Activated CD4-positive, alpha-beta memory T cell treated with anti-CD3 and anti-CD28 coated beads for 36 hours (primary cell): ENCODE data around the gene GET3. TPM values are rescaled to one million over a fixed set of nuclear protein-coding genes. Genes with fewer than 3 reads are reported as not detected.
"Not testable (repeated sequence)": the region's sequence is repeated elsewhere in the genome, so short reads cannot be mapped to it uniquely, and the experiment has no call there.

ENCODE experiments used
- CTCF ChIA-PET: fragments of 350-600 bp; sonication (Branson Sonifier 250); formaldehyde crosslinking; loops from one replicate; lab custom pipeline; 2021; ENCODE audit warnings: antibody characterized with exemption, inconsistent platforms; lab: Charles Lee
- POLR2A ChIA-PET: fragments of 350-600 bp; sonication (Branson Sonifier 250); formaldehyde crosslinking; loops from one replicate; lab custom pipeline; 2021; ENCODE audit warnings: antibody characterized with exemption; lab: Charles Lee
- DNase-seq: peaks from one replicate; pipeline ENCODE4 v3.0.0-alpha.2; 2020
- H3K27ac Mint-ChIP-seq: one replicate; pipeline ENCODE4 v1.8.0; 2021; ENCODE audit warnings: mixed read lengths
- H3K27me3 Mint-ChIP-seq: one replicate; pipeline ENCODE4 v1.8.0; 2021; ENCODE audit warnings: mixed read lengths
- H3K36me3 Mint-ChIP-seq: one replicate; pipeline ENCODE4 v1.8.0; 2021; ENCODE audit warnings: mixed read lengths
- H3K4me1 Mint-ChIP-seq: one replicate; pipeline ENCODE4 v1.8.0; 2021; ENCODE audit warnings: low read depth, mixed read lengths
- H3K4me3 Mint-ChIP-seq: one replicate; pipeline ENCODE4 v1.8.0; 2021; ENCODE audit warnings: mild to moderate bottlenecking, mixed read lengths
- H3K9me3 Mint-ChIP-seq: one replicate; pipeline ENCODE4 v1.8.0; 2021; ENCODE audit warnings: mixed read lengths
- intact Hi-C: fragments of 100-400 bp; cut with micrococcal nuclease; formaldehyde crosslinking; loops from one replicate; pipeline ENCODE4 v1.15.1; 2023
- total RNA-seq, 2 experiments: library from RNA; stranded (reverse); gene quantifications; one replicate each; pipeline ENCODE4 v1.2.3, GENCODE V29; 2021

Gene GET3
- 10 to 100 TPM; 54.2 TPM for total RNA-seq

DNA sequence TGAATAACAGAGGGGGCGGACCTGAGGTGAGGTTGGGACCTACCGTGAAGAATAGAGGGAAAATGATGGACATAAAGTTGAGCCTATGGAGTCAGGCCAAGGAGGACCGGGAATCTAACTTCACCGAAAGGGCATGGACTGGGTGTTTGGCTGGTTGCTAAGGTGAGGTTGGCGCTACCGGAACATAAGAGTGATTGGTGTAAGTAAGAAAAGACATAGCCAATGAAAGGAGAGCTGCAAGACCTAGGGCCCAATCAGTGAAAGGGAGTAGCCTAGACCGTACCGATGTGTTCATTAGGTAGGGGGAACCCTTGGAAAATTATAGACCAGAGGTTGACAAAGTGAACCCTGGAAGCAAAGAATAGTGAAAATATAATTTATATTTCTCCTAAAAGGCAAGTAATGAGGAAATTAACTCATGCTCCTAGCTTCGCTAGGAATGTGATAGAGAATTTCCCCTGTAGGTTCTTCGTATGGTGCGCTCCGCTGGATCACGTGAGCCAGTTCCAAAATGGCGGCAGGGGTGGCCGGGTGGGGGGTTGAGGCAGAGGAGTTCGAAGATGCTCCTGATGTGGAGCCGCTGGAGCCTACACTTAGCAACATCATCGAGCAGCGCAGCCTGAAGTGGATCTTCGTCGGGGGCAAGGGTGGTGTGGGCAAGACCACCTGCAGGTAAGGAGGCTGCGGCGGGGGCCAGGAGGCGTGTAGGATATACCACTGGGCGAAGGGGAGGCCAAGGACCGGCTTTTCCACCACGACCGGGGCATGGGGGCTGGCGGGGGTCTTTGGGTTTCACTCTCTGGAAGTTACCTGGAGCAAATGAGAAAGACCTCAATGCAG, at the start of gene GET3:
GET3 (plus strand) TSS at position 503 of the 840 bp plus-strand sequence; CDS start at position 512, 9 bp downstream.
- Mint-ChIP-seq H3K4me3 (peak within 1 kb of the TSS; percentile 100), H3K27ac (peak within 1 kb of the TSS; percentile 93), H3K4me1 (peaks cover 33% of the 10 kb centered on the region), H3K9me3 (no peaks in the 10 kb centered on the region), H3K27me3 (no peaks in the 10 kb centered on the region), H3K36me3 (peaks cover 28% of the 10 kb centered on the region)
- intact Hi-C loops: loop anchor here (1.0 to 5.0 kb wide), 3 partner anchors 15 to 200 kb away; partner anchors contain the start of genes CALR and JUNB
- peak; percentile 88 for DNase-seq
- CTCF ChIA-PET: interaction anchor here (0.6 to 8.5 kb wide), 9 partner anchors 14 to 148 kb away, joined by 3 to 116 read pairs (median 3); partner anchors contain the start of genes PRDX2, THSD8 and TNPO2
- POLR2A ChIA-PET: interaction anchor here (0.7 to 2.3 kb wide), 4 partner anchors 14 to 55 kb away, joined by 3 to 16 read pairs (median 4); partner anchors contain the start of genes FBXW9, JUNB and TNPO2

DNA sequence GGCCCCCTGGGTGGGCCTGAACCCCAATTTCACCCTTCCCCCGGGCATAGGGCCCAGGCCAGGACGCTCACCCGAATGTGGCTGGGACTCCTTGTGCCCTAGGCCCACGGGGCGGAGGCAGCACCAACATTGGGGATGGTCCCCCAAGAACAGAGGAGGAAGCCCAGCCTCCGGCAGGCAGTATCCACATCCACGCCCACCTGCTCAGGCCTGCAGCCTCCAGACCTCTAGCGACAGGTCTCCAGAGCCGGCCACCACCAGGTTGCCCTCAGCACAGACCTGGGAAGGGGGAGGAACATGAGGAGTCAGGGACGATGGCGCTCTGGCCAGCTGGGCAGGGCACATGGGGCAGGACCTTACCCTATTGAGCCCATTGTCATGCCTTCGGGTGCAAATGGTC, 48.3 kb upstream of the GET3 start:
- ChIA-PET POLR2A (no interaction called here), CTCF (no interaction called here)
- no peak for DNase-seq
- no peaks in the 10 kb centered on the region for H3K4me1 Mint-ChIP-seq
- no peaks in the 10 kb centered on the region for H3K27me3 Mint-ChIP-seq
- H3K9me3 Mint-ChIP-seq: no peaks in the 10 kb centered on the region
- no peak overlapping the region for H3K27ac Mint-ChIP-seq
- no peaks in the 10 kb centered on the region for H3K36me3 Mint-ChIP-seq
- intact Hi-C loops: no loop called here
- no peak overlapping the region for H3K4me3 Mint-ChIP-seq

DNA sequence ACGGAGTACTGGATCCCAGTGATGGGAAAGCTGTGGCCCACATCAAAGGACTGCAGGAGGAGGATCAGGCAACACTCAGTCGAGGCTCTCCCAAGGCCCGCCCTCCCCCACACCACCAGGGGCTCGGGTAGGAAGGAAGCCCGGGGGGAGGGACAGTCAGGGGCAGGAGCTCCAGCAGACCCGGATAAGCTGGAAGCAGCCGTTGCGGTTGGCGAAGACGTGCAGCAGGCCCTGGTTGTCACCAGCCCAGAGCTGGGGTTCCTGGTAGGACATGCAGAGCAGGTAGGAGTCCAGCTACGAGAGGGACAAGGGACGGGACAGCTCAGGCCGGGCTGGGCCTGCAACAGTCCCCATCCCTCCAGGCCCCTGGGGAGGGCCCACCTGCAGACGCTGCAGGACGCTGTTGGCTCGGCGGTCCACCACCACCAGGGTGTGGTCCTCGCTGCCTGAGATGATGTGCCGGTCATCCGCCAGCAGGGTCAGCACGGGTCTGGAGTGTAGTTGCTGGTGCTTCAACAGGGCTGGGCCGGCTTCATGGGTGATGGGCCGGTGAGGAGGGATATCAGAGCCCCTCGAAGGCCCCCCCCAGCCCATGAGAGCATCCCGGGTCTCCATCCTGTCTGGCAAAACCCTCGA, 47.6 kb upstream of the GET3 start:
- no peaks in the 10 kb centered on the region for H3K4me1 Mint-ChIP-seq
- ChIA-PET CTCF (interaction anchor here (0.7 kb wide), 1 partner anchor 14 kb away, joined by 3 read pairs; no protein-coding TSS in a partner anchor), POLR2A (no interaction called here)
- no peak overlapping the region for H3K27ac Mint-ChIP-seq
- H3K27me3 Mint-ChIP-seq: no peaks in the 10 kb centered on the region
- H3K4me3 Mint-ChIP-seq: no peak overlapping the region
- H3K36me3 Mint-ChIP-seq: no peaks in the 10 kb centered on the region
- DNase-seq: no peak
- no peaks in the 10 kb centered on the region for H3K9me3 Mint-ChIP-seq
- intact Hi-C loops: no loop called here

DNA sequence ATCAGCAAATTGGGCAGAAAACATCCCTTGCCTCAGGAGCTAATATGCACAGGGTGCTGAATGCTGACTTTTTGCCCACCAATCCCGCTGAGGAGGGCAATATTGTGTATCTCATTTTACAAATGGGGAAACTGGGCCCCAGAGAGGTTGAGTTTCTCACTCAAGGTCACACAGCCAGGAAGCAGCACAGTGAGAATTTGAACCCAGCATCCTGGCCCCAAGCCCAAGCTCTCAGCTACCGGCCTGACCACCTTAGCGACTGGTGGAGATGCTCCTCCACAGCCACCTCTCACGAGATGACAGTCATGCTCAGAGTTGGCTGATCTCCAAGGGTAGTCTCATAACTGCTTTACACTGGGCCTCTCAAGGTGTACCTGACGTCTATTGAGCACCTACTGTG, 44.3 kb upstream of the GET3 start:
- Mint-ChIP-seq H3K27me3 (no peaks in the 10 kb centered on the region), H3K9me3 (no peaks in the 10 kb centered on the region), H3K4me1 (peaks cover 11% of the 10 kb centered on the region), H3K27ac (no peak overlapping the region), H3K36me3 (peaks cover 2% of the 10 kb centered on the region), H3K4me3 (no peak overlapping the region)
- POLR2A ChIA-PET: no interaction called here
- CTCF ChIA-PET: interaction anchor here (0.7 kb wide), 1 partner anchor 15 kb away, joined by 3 read pairs; no protein-coding TSS in a partner anchor
- intact Hi-C loops: no loop called here
- no peak for DNase-seq

DNA sequence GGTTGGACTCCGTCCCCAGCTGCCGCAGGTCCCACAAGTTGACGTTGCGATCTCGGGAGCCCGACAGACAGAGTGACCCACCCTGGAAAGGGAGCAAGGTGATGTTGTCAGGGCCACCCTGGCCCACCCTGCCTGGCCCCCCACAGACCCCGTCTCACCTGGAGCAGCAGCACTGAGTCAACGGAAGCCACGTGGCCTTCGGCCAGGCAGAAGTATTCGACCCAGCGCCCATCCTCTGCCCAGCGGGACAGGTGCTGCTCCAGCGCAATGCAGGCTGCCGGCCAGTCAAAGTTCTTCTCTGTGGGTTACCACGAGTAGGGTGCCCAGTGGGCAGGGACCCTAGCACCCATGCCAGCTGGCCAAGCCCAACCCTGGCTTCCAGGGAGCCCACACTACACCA, 42.7 kb upstream of the GET3 start:
- Mint-ChIP-seq H3K4me3 (peak overlapping the region; percentile 39), H3K27ac (no peak overlapping the region), H3K4me1 (peaks cover 14% of the 10 kb centered on the region), H3K9me3 (no peaks in the 10 kb centered on the region), H3K27me3 (no peaks in the 10 kb centered on the region), H3K36me3 (peaks cover 2% of the 10 kb centered on the region)
- no peak for DNase-seq
- CTCF ChIA-PET: interaction anchor here (1.9 to 2.6 kb wide), 4 partner anchors 18 to 65 kb away, joined by 6 to 12 read pairs (median 11); no protein-coding TSS in a partner anchor
- POLR2A ChIA-PET: no interaction called here
- intact Hi-C loops: no loop called here

DNA sequence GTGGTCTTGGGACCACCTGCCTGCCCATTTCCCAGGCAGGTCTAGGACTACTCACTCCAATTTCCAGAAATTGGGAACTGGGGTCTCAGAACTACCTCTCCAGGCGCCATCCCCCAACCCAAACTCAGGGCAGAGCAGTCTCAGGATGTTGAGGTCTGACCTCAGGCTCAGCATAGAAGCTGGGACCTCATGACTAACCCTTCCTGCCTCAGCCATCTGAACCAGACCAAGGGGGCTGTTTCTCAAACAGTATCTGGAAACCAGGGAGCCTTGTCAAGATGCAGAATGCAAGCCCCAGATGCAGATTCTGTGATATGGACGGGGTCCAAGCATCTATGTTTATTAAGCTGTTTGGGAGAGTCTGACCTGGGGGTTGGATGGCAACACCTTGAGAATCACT, 42.2 kb upstream of the GET3 start:
- Mint-ChIP-seq H3K36me3 (peaks cover 2% of the 10 kb centered on the region), H3K4me3 (peak overlapping the region; percentile 39), H3K27ac (no peak overlapping the region), H3K4me1 (peaks cover 14% of the 10 kb centered on the region), H3K9me3 (no peaks in the 10 kb centered on the region), H3K27me3 (no peaks in the 10 kb centered on the region)
- no peak for DNase-seq
- ChIA-PET POLR2A (interaction anchor here (2.5 kb wide), 1 partner anchor 27 kb away, joined by 14 read pairs; no protein-coding TSS in a partner anchor), CTCF (interaction anchor here (0.8 to 2.6 kb wide), 6 partner anchors 19 to 153 kb away, joined by 3 to 12 read pairs (median 8); no protein-coding TSS in a partner anchor)
- intact Hi-C loops: no loop called here

DNA sequence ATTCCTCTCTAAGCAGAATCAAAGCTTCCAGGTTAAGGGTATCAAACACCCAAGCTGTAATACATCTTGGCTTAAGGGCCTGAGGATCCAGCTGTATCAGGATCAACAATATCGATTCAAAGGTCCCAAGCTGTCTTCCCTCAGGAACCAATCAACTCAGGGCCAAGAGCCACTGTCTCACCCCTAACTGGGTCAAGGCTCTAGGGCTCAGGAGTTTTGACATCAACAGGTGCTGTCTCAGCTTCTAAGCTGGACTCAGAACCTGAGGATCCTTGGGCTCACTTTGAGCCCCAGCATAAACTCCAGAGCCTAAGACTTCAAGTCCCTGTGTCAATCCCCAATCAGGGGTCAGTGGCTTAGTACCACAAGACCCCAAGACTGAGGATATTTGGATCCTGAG, 41.8 kb upstream of the GET3 start:
- H3K27ac Mint-ChIP-seq: no peak overlapping the region
- peaks cover 14% of the 10 kb centered on the region for H3K4me1 Mint-ChIP-seq
- ChIA-PET CTCF (interaction anchor here (0.8 to 2.6 kb wide), 6 partner anchors 19 to 152 kb away, joined by 3 to 12 read pairs (median 8); no protein-coding TSS in a partner anchor), POLR2A (interaction anchor here (1.2 to 2.5 kb wide), 3 partner anchors 14 to 38 kb away, joined by 4 to 14 read pairs (median 12); partner anchors contain the start of genes DHPS and TRIR)
- no peaks in the 10 kb centered on the region for H3K27me3 Mint-ChIP-seq
- no peak for DNase-seq
- H3K4me3 Mint-ChIP-seq: peak overlapping the region; percentile 84
- intact Hi-C loops: no loop called here
- no peaks in the 10 kb centered on the region for H3K9me3 Mint-ChIP-seq
- peaks cover 2% of the 10 kb centered on the region for H3K36me3 Mint-ChIP-seq

DNA sequence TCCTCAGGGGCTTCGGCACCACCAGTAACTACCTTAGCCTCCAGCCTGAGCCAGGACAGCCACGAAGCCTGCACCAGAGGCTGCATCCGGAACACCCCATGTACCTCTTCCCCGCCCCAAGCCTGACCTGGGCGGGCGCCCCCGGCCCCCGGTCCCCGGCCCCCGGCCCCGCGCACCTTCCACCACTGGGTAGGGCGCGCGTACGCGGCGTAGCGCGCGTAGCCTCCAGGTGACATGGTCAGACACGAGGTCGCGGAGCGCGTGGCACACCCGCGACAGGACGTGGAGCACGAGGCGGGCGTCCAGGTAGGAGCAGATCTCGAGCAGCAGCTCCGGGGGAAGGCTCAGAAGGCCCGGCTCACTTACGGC, 41.3 kb upstream of the GET3 start:
- ChIA-PET POLR2A (interaction anchor here (0.6 to 2.5 kb wide), 7 partner anchors 12 to 241 kb away, joined by 3 to 14 read pairs (median 3); partner anchors contain the start of genes DHPS, GET3 and TRIR), CTCF (interaction anchor here (1.0 to 2.6 kb wide), 8 partner anchors 11 to 64 kb away, joined by 3 to 12 read pairs (median 6); no protein-coding TSS in a partner anchor)
- DNase-seq: peak; percentile 29
- H3K9me3 Mint-ChIP-seq: no peaks in the 10 kb centered on the region
- H3K4me1 Mint-ChIP-seq: peaks cover 14% of the 10 kb centered on the region
- intact Hi-C loops: loop anchor here (1.0 to 2.0 kb wide), 2 partner anchors 15 to 27 kb away; partner anchors contain the start of genes DHPS and TNPO2
- peak overlapping the region; percentile 84 for H3K4me3 Mint-ChIP-seq
- no peak overlapping the region for H3K27ac Mint-ChIP-seq
- peaks cover 6% of the 10 kb centered on the region for H3K36me3 Mint-ChIP-seq
- H3K27me3 Mint-ChIP-seq: no peaks in the 10 kb centered on the region

DNA sequence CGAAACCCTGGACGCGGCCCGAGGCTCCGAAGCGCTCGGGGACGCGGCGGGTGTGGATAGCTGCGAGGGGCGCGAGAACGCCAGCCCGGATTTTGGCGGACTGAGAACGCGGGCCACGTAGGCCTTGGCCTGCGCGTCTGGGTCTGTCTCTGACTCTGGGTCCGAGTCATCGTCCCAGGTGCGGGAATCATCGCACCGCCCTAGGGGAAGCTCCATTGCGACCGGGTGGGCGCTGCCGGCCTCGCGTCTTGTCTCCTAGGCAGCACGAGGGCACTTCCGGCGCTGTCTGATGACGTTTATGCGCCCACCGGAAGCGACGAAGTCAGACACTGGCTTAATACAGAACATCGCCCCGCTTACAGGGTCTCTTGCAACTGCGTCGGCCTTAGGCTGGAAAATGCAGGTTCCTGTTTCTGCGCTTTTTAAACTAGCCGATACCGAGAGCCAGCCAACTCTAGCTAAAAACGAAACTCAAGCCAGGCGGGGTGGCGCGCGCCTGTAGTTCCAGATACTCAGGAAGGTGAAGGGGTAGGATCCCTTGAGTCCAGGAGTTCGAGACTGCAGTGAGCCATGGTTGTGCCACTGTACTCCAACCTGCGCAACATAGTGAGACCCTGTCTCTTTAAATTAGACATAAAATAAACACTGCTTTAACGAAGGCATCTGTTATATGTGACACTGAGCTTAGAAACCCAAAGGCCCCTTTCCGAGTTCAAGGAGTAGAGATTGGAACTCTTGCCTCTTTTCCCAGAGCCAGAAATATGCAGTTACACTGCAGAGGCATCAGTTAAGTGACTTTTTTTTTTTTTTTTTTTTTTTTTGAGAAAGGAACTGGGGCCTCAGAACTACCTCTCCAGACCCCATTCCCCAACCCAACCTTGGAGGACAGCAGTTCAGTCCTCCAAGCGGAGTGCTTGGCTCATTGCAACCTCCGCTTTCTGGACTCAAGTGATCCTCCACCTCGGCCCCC, 40.6 kb upstream of the GET3 start, which contains the start of gene FBXW9:
FBXW9 (minus strand) TSS at position 266 of the 970 bp plus-strand sequence; CDS start at position 216, 50 bp downstream.
- Mint-ChIP-seq H3K4me1 (peaks cover 14% of the 10 kb centered on the region), H3K36me3 (peaks cover 11% of the 10 kb centered on the region), H3K4me3 (peak within 1 kb of the TSS; percentile 84), H3K9me3 (no peaks in the 10 kb centered on the region), H3K27me3 (no peaks in the 10 kb centered on the region), H3K27ac (peak within 1 kb of the TSS; percentile 87)
- CTCF ChIA-PET: interaction anchor here (1.0 to 2.6 kb wide), 9 partner anchors 11 to 63 kb away, joined by 3 to 12 read pairs (median 5); no protein-coding TSS in a partner anchor
- POLR2A ChIA-PET: interaction anchor here (0.6 to 2.5 kb wide), 7 partner anchors 11 to 241 kb away, joined by 3 to 14 read pairs (median 3); partner anchors contain the start of genes DHPS, GET3 and TRIR
- intact Hi-C loops: loop anchor here (1.0 to 2.0 kb wide), 2 partner anchors 15 to 26 kb away; partner anchors contain the start of genes DHPS and TNPO2
- DNase-seq: peak; percentile 98

DNA sequence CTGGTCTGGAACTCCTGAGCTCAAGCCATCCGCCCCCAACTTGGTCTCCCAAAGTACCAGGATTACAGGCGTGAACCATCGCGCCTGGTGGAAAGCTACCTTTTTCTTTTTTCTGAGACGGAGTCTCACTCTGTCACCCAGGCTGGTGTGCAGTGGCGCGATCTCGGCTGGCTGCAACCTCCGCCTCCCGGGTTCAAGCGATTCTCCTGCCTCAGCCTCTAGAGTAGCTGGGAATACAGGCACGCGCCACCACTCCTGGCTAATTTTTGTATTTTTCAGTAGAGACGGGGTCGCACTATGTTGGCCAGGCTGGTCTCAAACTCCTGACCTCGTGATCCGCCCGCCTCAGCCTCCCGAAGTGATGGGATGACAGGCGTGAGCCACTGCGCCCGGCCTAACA, 39.9 kb upstream of the GET3 start:
- H3K27ac Mint-ChIP-seq, DNase-seq, H3K27me3 Mint-ChIP-seq, H3K9me3 Mint-ChIP-seq: not testable (repeated sequence)
- intact Hi-C loops: loop anchor here (2.0 kb wide), 1 partner anchor 25 kb away; the partner anchor contains the start of gene TNPO2
- Mint-ChIP-seq H3K4me1 (peaks cover 14% of the 10 kb centered on the region), H3K36me3 (peaks cover 13% of the 10 kb centered on the region), H3K4me3 (peak overlapping the region; percentile 26)
- ChIA-PET POLR2A (interaction anchor here (1.5 to 2.5 kb wide), 3 partner anchors 16 to 240 kb away, joined by 3 to 14 read pairs (median 12); partner anchors contain the start of gene DHPS), CTCF (interaction anchor here (1.0 to 2.6 kb wide), 5 partner anchors 12 to 63 kb away, joined by 3 to 12 read pairs (median 3); no protein-coding TSS in a partner anchor)
